ENCODE measurements around the gene MCM3. TPM values are rescaled to one million over a fixed set of nuclear protein-coding genes. Genes with fewer than 3 reads are reported as not detected.

Gene MCM3
- total RNA-seq, 2 experiments from 2014 or later, result 256 to 258 TPM

Other genes starting within 250 kb of the MCM3 start
- not detected for gene PKHD1, start 197.1 kb downstream of the MCM3 start, total RNA-seq
- gene IL17A, start 98.4 kb downstream of the MCM3 start, total RNA-seq, result under 1 TPM in 1 of 2 experiments, not detected in 1; 0.12 TPM
- gene IL17F, start 40.2 kb downstream of the MCM3 start, total RNA-seq, result 1 to 10 TPM; 2.3 to 3.3 TPM
- 1 to 10 TPM; 6.8 to 9.2 TPM for gene PAQR8, start 77.4 kb upstream of the MCM3 start, total RNA-seq
- gene EFHC1, start 135.6 kb upstream of the MCM3 start, total RNA-seq, result 1 to 10 TPM; 1.2 to 3.1 TPM